Activated T-helper 1 cell treated with anti-CD3 and anti-CD28 coated beads, Interleukin-12 subunit alpha, Interleukin-12 subunit beta, Interleukin-2, Interleukin-4 antibody, amounts not matched to agents 30 ng/mL and 10 ng/mL and 1 ng/mL, durations not matched to agents 14 hours and 24 hours and 36 hours (primary cell): Measurements from ENCODE around the gene PSME1. TPM values are rescaled to one million over a fixed set of nuclear protein-coding genes. Genes with fewer than 3 reads are reported as not detected.

Experiments
- DNase-seq: peaks from one replicate; pipeline ENCODE4 v3.0.0; 2021; ENCODE audit warnings: low spot score
- H3K27ac Mint-ChIP-seq: one replicate; pipeline ENCODE4 v1.8.0; 2021; ENCODE audit warnings: mild to moderate bottlenecking, mixed read lengths
- H3K27me3 Mint-ChIP-seq: one replicate; pipeline ENCODE4 v1.8.0; 2022; ENCODE audit warnings: mild to moderate bottlenecking, moderate library complexity, mixed read lengths; ENCODE audit not compliant: insufficient read depth
- H3K36me3 Mint-ChIP-seq: one replicate; pipeline ENCODE4 v1.8.0; 2021; ENCODE audit warnings: low read depth, mixed read lengths
- H3K4me1 Mint-ChIP-seq: one replicate; pipeline ENCODE4 v1.8.0; 2021; ENCODE audit warnings: low read depth, mixed read lengths
- H3K4me3 Mint-ChIP-seq: one replicate; pipeline ENCODE4 v1.8.0; 2021; ENCODE audit warnings: mild to moderate bottlenecking, moderate library complexity, mixed read lengths
- H3K9me3 Mint-ChIP-seq: one replicate; pipeline ENCODE4 v1.8.0; 2021; ENCODE audit warnings: mixed read lengths
- intact Hi-C: fragments of 100-400 bp; cut with micrococcal nuclease; formaldehyde crosslinking; loops from one replicate; pipeline ENCODE4 v1.15.1; 2024
- total RNA-seq: library from RNA; stranded (reverse); gene quantifications from 2 replicates; pipeline ENCODE4 v1.2.3, GENCODE V29; 2022

The PSME1 gene
- total RNA-seq, 1 donor from 2014 or later: 291 TPM

DNA sequence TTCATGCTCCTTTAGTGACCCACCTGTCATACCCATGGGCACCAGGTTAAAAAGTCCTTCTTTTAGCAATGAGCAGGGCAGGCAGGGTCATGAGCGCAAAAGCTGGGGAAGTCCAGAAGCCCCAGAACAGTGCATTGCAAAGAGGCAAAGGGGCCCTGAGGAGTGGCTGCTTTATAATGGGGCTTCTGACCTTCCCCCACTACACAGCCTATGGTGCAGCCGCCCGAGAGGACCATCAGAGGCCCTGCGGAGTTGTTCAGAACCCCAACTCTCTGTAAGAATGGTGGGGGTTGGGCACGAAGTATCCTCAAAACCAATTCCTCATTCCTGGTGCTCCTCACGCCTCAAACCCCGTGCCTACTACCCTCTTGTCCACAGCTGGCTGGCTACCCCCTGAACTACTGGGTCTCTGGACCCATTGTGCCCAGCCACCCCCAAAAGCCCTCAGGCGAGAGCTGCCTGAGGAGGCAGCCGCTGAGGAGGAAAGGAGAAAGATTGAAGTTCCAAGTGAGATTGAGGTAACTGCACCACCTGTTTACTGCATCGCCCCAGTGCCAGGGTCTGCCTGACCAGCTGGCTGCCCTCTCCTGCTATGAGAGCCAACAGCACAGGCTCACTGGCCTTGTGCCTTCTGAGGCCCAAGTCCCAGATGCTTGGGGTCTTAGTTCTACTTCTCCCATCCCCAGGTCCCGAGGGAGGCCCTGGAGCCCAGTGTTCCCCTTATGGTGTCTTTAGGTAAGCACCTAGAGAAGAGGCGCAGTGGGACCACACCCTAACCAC, 42.6 kb downstream of the PSME1 start:
- no peaks in the 10 kb centered on the region for H3K27me3 Mint-ChIP-seq
- H3K36me3 Mint-ChIP-seq: peaks cover 66% of the 10 kb centered on the region
- intact Hi-C loops: no loop called here
- no peaks in the 10 kb centered on the region for H3K4me1 Mint-ChIP-seq
- no peak for DNase-seq
- no peak overlapping the region for H3K4me3 Mint-ChIP-seq
- no peaks in the 10 kb centered on the region for H3K9me3 Mint-ChIP-seq
- H3K27ac Mint-ChIP-seq: no peak overlapping the region

DNA sequence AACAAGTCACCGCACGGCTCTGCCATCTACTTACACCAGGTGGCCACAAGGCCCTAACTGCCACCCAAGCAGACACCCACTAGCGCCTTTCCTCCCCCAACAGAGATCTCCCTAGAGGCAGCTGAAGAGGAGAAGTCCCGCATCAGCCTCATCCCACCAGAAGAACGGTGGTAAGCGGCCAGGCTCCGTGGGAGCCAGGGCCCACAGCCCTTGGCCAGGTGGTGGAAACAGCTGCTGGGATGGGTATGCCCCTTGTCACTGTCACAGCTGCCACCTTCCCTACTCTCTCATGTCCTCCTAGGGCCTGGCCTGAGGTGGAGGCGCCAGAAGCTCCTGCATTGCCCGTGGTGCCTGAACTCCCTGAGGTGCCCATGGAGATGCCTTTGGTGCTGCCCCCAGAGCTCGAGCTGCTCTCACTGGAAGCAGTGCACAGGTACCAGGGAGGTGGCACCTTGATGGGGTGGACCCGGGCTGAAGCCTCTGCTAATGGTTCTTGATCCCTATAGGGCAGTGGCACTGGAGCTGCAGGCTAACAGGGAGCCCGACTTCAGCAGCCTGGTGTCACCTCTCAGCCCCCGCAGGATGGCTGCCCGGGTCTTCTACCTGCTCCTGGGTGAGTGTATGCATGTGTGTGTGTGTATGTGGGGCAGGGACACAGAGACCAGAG, 43.4 kb downstream of the PSME1 start:
- intact Hi-C loops: no loop called here
- DNase-seq: no peak
- Mint-ChIP-seq H3K27ac (peak overlapping the region; percentile 44), H3K9me3 (no peaks in the 10 kb centered on the region), H3K36me3 (peaks cover 66% of the 10 kb centered on the region), H3K4me3 (no peak overlapping the region), H3K27me3 (no peaks in the 10 kb centered on the region), H3K4me1 (no peaks in the 10 kb centered on the region)

DNA sequence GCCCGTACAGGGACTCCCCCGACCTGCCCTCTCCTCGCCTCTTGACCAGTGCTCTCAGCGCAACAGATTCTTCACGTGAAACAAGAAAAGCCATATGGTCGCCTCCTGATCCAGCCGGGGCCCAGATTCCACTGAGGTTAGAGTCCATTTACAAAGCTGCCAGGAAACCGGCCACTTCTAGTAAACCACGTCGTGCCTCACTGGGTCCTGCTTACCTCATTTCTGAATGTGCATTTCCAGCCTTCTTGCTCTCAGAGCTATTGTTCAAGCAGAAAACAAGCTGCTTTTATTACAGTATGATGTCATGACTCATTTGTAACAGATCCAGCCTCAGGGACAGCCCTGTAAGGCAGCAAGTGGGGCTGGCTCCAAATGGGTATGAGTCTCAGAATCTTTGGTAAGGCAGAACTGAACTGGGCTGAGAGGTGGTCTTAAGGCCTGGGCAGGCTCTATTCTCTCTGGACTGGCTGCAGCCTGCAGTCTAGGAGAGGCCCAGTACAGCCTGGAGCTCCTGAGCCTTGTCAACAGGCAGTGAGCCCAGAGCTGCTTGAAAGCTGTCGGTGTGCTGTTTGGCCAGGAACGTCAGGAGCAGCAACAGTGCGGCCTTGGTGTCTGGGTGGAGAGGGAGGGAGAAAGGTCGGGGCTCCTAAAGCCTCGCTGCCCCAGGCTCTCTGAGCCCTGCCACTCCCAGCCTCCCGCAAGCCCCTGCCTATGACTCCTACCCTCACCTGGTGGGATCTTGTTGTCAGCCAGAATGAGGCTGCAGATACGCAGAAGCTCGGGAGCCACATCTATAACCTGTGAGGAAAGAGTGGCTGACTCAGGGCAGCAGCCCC, 44.2 kb downstream of the PSME1 start:
- intact Hi-C loops: no loop called here
- Mint-ChIP-seq H3K9me3 (no peaks in the 10 kb centered on the region), H3K27ac (no peak overlapping the region), H3K36me3 (peaks cover 62% of the 10 kb centered on the region), H3K27me3 (no peaks in the 10 kb centered on the region), H3K4me3 (no peak overlapping the region), H3K4me1 (no peaks in the 10 kb centered on the region)
- DNase-seq: no peak

DNA sequence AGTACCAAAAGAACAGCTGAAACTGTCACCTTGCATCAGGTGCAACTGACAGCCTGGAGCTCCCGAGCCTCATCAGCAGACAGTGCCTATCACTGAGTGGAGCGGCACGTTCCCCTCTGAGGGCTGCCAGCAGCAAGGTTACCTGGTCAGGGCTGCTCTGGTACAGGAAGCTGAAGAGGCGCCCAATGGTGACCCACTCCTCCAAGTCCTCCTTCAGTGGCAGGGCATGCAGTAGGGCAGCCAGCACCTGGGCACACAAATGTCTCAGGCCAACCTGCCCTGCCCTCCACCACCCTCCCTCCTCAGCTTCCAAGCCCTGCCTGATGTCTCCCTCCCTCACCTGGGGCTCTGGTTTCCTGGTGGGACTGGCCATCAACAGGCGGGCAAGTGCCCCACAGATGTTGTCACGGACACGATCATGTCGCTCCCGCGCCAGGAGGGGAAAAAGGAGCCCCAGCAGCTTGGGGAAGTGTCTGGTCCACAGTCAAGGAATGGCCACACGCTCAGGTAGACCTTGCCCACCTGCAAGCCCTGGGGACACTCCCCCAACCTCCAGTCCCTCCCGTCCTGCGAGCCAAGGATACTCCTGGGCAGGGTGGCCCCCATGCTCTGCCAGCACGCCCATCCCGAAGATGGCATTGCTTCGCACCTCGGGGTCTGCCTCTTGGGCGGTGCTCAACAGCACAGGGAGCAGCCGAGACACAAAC, 45.5 kb downstream of the PSME1 start:
- H3K27me3 Mint-ChIP-seq: no peaks in the 10 kb centered on the region
- no peak overlapping the region for H3K27ac Mint-ChIP-seq
- H3K9me3 Mint-ChIP-seq: no peaks in the 10 kb centered on the region
- intact Hi-C loops: no loop called here
- H3K36me3 Mint-ChIP-seq: peaks cover 62% of the 10 kb centered on the region
- H3K4me1 Mint-ChIP-seq: no peaks in the 10 kb centered on the region
- H3K4me3 Mint-ChIP-seq: no peak overlapping the region
- no peak for DNase-seq

DNA sequence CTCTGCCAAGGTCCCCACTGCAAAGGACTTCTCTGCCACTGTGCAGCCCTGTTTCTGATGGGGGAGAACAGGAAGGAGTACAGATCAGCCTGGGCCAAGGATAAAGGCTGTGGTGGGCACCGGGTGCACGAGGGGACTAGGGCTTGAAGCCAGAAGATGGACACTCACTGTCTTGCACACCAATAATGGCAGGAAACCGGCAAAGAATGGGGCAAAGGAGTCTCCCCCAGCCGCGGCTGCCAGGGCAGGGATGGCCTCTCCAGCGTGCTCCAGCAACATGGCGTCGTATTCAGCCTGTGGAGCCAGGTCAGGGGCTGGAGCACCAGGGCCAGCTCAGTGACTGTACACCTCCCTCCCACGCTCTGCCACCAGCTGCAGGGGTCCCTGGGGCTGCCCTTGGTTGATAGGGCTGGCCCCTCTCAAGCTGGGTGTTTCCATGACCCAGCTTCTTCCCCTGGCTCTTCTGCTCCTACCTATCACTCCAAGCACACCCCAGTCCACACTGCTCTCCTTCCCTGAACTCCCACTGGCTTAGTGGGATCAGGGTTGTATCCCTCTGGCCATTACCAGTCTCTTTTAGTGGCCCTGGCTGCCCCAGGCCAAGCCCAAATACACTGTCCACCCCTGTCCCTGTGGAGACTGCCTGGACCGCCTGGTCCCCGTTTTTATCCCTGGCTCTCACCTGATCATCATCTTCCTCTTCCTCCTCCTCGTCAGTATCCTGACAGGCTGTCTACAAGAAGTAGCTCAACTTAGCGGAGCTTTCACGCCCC, 46.3 kb downstream of the PSME1 start:
- intact Hi-C loops: no loop called here
- peaks cover 64% of the 10 kb centered on the region for H3K36me3 Mint-ChIP-seq
- no peak overlapping the region for H3K27ac Mint-ChIP-seq
- H3K9me3 Mint-ChIP-seq: no peaks in the 10 kb centered on the region
- no peak for DNase-seq
- peaks cover 4% of the 10 kb centered on the region for H3K4me1 Mint-ChIP-seq
- H3K27me3 Mint-ChIP-seq: no peaks in the 10 kb centered on the region
- no peak overlapping the region for H3K4me3 Mint-ChIP-seq

DNA sequence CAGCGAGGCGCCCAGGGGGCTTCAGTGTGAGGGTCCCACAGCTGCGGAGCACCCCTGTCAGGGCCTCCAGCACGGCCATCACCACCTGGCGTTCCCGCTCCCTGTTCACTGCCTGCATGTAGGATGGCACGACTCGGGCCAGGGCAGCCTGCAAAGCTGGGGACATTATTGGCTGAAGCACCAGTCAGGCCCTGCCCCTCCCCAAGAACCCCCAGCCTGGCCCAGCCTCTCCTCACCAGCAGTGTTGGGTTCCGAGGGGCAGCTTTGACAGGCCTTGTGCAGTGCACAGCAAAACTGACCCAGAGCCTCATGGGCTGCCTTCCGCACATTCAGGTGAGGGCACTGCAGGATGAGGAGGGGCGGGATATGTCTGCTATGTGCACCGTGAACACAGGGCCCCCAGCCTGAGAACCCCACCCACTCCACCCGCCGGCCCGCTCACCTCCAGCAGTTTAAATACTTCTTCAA, 47.1 kb downstream of the PSME1 start:
- no peak overlapping the region for H3K4me3 Mint-ChIP-seq
- intact Hi-C loops: no loop called here
- H3K27ac Mint-ChIP-seq: no peak overlapping the region
- no peaks in the 10 kb centered on the region for H3K9me3 Mint-ChIP-seq
- peaks cover 63% of the 10 kb centered on the region for H3K36me3 Mint-ChIP-seq
- no peak for DNase-seq
- peaks cover 12% of the 10 kb centered on the region for H3K4me1 Mint-ChIP-seq
- no peaks in the 10 kb centered on the region for H3K27me3 Mint-ChIP-seq

DNA sequence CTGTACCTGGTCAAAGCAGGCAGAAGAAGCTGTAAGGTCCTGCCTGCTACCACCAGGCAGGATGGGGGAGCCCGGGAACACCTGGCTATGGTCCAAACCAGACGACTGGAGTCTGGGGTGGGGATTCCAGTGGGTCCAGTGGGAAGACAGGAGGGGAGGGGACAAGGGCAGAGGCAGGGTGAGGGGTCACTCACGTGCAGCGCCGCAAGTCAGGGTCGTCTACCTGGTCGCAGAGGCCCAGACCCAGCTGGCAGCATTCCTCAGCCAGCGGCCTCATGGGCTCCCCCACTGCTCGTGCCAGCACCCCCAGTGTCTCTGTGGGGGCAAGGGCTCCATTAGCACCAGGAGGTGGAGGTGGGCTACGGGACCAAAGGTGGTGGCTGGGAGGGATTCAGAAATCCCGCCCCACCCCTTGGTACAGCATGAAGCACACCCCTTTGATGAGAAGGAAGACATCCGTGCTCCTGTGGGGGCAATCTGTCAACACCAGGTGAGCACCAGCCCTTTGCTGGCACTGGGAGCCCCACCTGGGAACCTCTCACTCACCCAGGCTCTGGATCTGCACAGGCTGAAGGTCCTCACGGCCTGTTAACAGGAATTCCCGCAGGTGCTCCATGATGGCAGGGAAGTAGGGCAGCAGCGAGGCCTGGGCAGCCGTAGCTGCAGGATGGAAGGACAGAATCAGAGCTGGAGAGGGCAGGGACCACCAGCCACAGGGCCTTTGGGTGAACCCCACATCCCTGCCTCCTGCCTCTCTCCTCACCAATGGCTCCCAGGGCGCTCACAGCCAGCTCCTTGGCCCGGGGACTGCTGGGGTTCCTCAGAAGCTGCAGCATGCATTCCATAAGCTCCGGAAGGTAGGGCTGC, 48.3 kb downstream of the PSME1 start:
- Mint-ChIP-seq H3K4me1 (peaks cover 18% of the 10 kb centered on the region), H3K4me3 (no peak overlapping the region), H3K27ac (no peak overlapping the region), H3K36me3 (peaks cover 54% of the 10 kb centered on the region), H3K9me3 (no peaks in the 10 kb centered on the region), H3K27me3 (no peaks in the 10 kb centered on the region)
- no peak for DNase-seq
- intact Hi-C loops: no loop called here

DNA sequence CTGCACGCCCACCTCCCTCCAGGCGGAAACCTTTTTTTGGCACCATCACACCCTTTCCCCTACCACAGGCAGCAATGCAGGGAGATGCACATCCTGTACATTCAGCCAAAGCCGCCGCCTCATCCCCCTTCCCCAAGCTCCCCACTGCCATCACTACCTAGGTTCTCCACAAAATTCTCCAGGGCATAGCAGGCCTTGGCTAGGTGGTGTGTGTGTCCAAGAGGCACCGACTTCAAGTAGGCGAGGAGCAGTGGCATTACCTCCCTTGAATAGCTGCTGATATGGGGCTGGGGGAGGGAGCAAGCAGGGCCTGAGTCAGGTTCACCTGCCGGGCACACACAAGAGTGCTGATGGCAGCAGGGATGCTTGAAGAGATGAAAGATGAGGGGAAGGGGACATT, 49.0 kb downstream of the PSME1 start:
- DNase-seq: no peak
- peaks cover 51% of the 10 kb centered on the region for H3K36me3 Mint-ChIP-seq
- peaks cover 21% of the 10 kb centered on the region for H3K4me1 Mint-ChIP-seq
- H3K27me3 Mint-ChIP-seq: no peaks in the 10 kb centered on the region
- intact Hi-C loops: no loop called here
- H3K27ac Mint-ChIP-seq: no peak overlapping the region
- H3K9me3 Mint-ChIP-seq: no peaks in the 10 kb centered on the region
- no peak overlapping the region for H3K4me3 Mint-ChIP-seq

DNA sequence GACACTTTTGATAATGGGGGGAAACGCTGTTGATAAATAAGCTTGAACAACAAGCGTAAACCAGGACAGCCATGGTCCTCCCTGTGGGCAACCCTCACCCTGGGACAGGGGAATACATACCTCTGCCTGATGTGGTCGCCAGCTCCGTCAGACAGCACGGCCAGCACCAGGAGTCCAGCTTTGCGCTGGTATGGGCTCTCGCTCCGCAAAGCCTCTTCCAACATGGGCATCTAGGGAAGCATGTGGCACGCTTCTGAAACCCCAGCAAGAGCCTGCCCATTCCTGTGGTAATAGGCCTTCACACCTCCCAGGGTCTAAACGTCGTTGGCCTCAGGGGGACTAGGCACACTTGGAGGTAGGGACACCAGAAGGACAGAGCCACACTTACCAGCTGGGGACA, 49.7 kb downstream of the PSME1 start:
- Mint-ChIP-seq H3K4me1 (peaks cover 25% of the 10 kb centered on the region), H3K36me3 (peaks cover 48% of the 10 kb centered on the region), H3K27me3 (no peaks in the 10 kb centered on the region), H3K9me3 (no peaks in the 10 kb centered on the region), H3K27ac (no peak overlapping the region), H3K4me3 (no peak overlapping the region)
- intact Hi-C loops: no loop called here
- DNase-seq: no peak

DNA sequence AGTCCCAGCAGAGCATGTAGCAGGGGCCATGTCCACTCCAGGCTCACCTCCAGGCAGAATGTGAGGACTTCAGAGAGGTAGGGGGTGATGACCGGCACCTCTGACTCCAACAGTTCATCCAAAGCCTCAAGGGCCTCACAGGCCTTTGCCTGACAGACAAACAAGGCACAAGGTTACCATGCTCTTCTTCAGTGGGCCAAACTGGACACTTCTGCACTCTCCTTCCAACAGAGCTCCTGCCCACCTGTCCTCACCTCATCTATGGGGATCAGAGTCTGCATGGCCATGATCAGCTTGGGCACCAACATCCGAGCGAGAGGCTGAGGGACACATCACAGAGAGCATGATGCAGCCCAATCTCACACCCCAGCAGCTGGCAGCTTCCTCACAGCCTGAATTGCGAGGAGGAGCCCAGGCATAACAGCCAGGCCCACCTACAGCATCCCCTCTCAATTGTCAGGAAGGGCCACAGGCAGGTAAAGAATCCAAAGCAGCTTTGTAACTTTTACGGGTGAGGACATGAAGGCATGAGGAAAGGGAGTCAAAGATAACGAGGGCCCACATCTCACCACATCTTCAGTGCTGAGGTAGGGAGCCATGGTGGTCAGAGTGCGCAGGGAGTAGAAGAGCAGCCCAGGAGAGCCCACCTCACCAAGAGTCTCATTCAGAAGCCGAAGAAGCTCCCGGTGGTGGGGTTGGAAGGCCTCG, 51.0 kb downstream of the PSME1 start:
- H3K4me3 Mint-ChIP-seq: peak overlapping the region; percentile 91
- intact Hi-C loops: no loop called here
- peaks cover 51% of the 10 kb centered on the region for H3K36me3 Mint-ChIP-seq
- H3K9me3 Mint-ChIP-seq: no peaks in the 10 kb centered on the region
- H3K4me1 Mint-ChIP-seq: peaks cover 30% of the 10 kb centered on the region
- peak overlapping the region; percentile 47 for H3K27ac Mint-ChIP-seq
- H3K27me3 Mint-ChIP-seq: no peaks in the 10 kb centered on the region
- no peak for DNase-seq

DNA sequence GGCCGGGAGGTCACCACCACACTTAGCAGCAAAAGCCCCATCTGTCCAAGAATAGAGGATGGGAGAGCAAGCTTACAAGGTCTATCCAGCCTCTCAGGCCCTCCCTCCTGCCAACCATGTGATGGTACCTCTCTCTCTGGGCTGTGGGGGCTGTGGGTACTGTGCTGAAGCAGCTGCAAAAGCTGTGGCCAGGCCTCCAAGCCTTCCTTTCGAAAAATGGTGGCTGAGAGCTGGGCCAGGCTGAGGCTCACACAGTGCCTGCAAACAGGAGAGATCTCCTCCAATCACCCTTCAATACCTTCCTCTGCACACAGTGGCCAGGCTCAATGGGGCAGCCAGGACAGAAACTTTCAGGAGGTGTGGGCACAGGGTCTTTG, 51.5 kb downstream of the PSME1 start:
- Mint-ChIP-seq H3K27ac (peak overlapping the region; percentile 23), H3K9me3 (no peaks in the 10 kb centered on the region), H3K4me3 (peak overlapping the region; percentile 91), H3K4me1 (peaks cover 36% of the 10 kb centered on the region), H3K36me3 (peaks cover 51% of the 10 kb centered on the region), H3K27me3 (no peaks in the 10 kb centered on the region)
- no peak for DNase-seq
- intact Hi-C loops: no loop called here
